Caco-2 (cell line): ENCODE results near the gene ADCY5. TPM values are rescaled to one million over a fixed set of nuclear protein-coding genes. Genes with fewer than 3 reads are reported as not detected.
A peak's percentile ranks its signal among the peaks of the same experiment; 100 is the strongest.

Experiments used
- BruUV-seq: library from RNA; stranded (reverse); fragments of 400-500 nt; replicated peaks from 2 replicates; lab custom pipeline; 2021; lab: Mats Ljungman, UMichigan
- CTCF ChIA-PET: fragments of 300-600 bp; sonication (Branson Sonifier 250); formaldehyde crosslinking; loops from one replicate; lab custom pipeline; 2022; ENCODE audit warnings: antibody characterized with exemption; lab: Charles Lee
- POLR2A ChIA-PET: fragments of 300-600 bp; sonication (Branson Sonifier 250); formaldehyde crosslinking; loops from one replicate; lab custom pipeline; 2022; ENCODE audit warnings: antibody characterized with exemption; lab: Charles Lee
- DNase-seq, 2 experiments: peaks; one replicate each; pipeline versions ENCODE4 v3.0.0 to v3.0.0-alpha.2; 2020 to 2022
- H3K27me3 ChIP-seq: replicated peaks from 2 replicates; pipeline ENCODE4 v1.6.0; 2011; ENCODE audit warnings: low read length; ENCODE audit not compliant: control insufficient read depth, insufficient read depth
- H3K36me3 ChIP-seq: 2 replicates; pipeline ENCODE4 v1.5.1; 2011; ENCODE audit warnings: low read length; ENCODE audit not compliant: control insufficient read depth, insufficient read depth
- H3K4me1 ChIP-seq: fragments of 250-450 bp; sonication (Bioruptor Pico); 2 replicates; pipeline ENCODE4 v1.5.1; 2020; ENCODE audit warnings: mild to moderate bottlenecking
- H3K4me3 ChIP-seq: 2 replicates; pipeline ENCODE4 v1.5.1; 2011; ENCODE audit warnings: low read depth, mild to moderate bottlenecking, control low read depth, low read length
- H3K9me3 ChIP-seq: fragments of 250-450 bp; sonication (Bioruptor Pico); 2 replicates; pipeline ENCODE4 v1.5.1; 2020; ENCODE audit warnings: mild to moderate bottlenecking, moderate library complexity
- H3K27ac Mint-ChIP-seq: one replicate; pipeline ENCODE4 v1.8.0; 2022; ENCODE audit warnings: mixed read lengths; ENCODE audit not compliant: unreplicated experiment
- H3K27me3 Mint-ChIP-seq: one replicate; pipeline ENCODE4 v1.8.0; 2022; ENCODE audit warnings: mixed read lengths; ENCODE audit not compliant: insufficient read depth, unreplicated experiment
- H3K36me3 Mint-ChIP-seq: one replicate; pipeline ENCODE4 v1.8.0; 2022; ENCODE audit warnings: mild to moderate bottlenecking, mixed read lengths; ENCODE audit not compliant: insufficient read depth, unreplicated experiment
- H3K4me1 Mint-ChIP-seq: one replicate; pipeline ENCODE4 v1.8.0; 2022; ENCODE audit warnings: low read depth, mixed read lengths; ENCODE audit not compliant: unreplicated experiment
- H3K4me3 Mint-ChIP-seq: one replicate; pipeline ENCODE4 v1.8.0; 2022; ENCODE audit warnings: mild to moderate bottlenecking, moderate library complexity, mixed read lengths; ENCODE audit not compliant: unreplicated experiment
- H3K9me3 Mint-ChIP-seq: one replicate; pipeline ENCODE4 v1.8.0; 2022; ENCODE audit warnings: mixed read lengths; ENCODE audit not compliant: unreplicated experiment
- CTCF ChIP-seq, 2 experiments: fragments of 200-600 bp in 1 of 2; IDR thresholded peaks; 1 replicate in 1 of 2; 2 replicates in 1 of 2; pipeline versions ENCODE4 v1.5.1 to v1.8.0; 2011 to 2022; ENCODE audit warnings: antibody characterized with exemption in 1 of 2, control low read depth in 1 of 2, inconsistent platforms in 1 of 2, low read depth in 1 of 2, low read length in 1 of 2, mild to moderate bottlenecking in 1 of 2, moderate library complexity in 1 of 2; ENCODE audit not compliant: insufficient read depth in 1 of 2, severe bottlenecking in 1 of 2, unreplicated experiment in 1 of 2
- intact Hi-C: fragments of 100-400 bp; cut with micrococcal nuclease; formaldehyde crosslinking; loops from one replicate; pipeline ENCODE4 v1.10.0; 2022; ENCODE audit not compliant: unreplicated experiment
- total RNA-seq: library from RNA; stranded (reverse); gene quantifications from 2 replicates; pipeline ENCODE4 v1.2.3, GENCODE V29; 2022

Gene ADCY5
- total RNA-seq, 1 experiment from 2014 or later, result 0.91 TPM

GRCh38 chr3:123262226-123262625, 186.7 kb downstream of the ADCY5 start:
- H3K9me3 ChIP-seq, result no peaks in the 10 kb centered on the region
- H3K4me3 ChIP-seq, result no peak overlapping the region
- ChIA-PET POLR2A (no interaction called here), CTCF (no interaction called here)
- no peaks in the 10 kb centered on the region for H3K27me3 ChIP-seq
- DNase-seq, result no peak
- intact Hi-C loops, result no loop called here
- Mint-ChIP-seq H3K9me3 (no peaks in the 10 kb centered on the region), H3K4me3 (no peak overlapping the region), H3K4me1 (no peaks in the 10 kb centered on the region), H3K27ac (no peak overlapping the region), H3K36me3 (peaks cover 4% of the 10 kb centered on the region), H3K27me3 (no peaks in the 10 kb centered on the region)
- no TSS peak for BruUV-seq
- H3K36me3 ChIP-seq, result no peaks in the 10 kb centered on the region
- no peaks in the 10 kb centered on the region for H3K4me1 ChIP-seq
- no peak for TF ChIP-seq CTCF (IDR thresholded peaks at IDR 0.05; ENCODE audit: insufficient read depth in 1 of 2, low read depth in 1 of 2, low read length in 1 of 2, severe bottlenecking in 1 of 2, unreplicated experiment in 1 of 2)

GRCh38 chr3:123261666-123262065, 187.2 kb downstream of the ADCY5 start:
- no peaks in the 10 kb centered on the region for H3K9me3 Mint-ChIP-seq
- H3K27ac Mint-ChIP-seq, result no peak overlapping the region
- no TSS peak for BruUV-seq
- no peaks in the 10 kb centered on the region for H3K36me3 ChIP-seq
- ChIA-PET POLR2A (no interaction called here), CTCF (no interaction called here)
- DNase-seq, result no peak
- intact Hi-C loops, result no loop called here
- H3K36me3 Mint-ChIP-seq, result no peaks in the 10 kb centered on the region
- no peaks in the 10 kb centered on the region for H3K27me3 Mint-ChIP-seq
- no peak overlapping the region for H3K4me3 ChIP-seq
- H3K4me1 ChIP-seq, result no peaks in the 10 kb centered on the region
- no peaks in the 10 kb centered on the region for H3K9me3 ChIP-seq
- no peak for TF ChIP-seq CTCF (IDR thresholded peaks at IDR 0.05; ENCODE audit: insufficient read depth in 1 of 2, low read depth in 1 of 2, low read length in 1 of 2, severe bottlenecking in 1 of 2, unreplicated experiment in 1 of 2)
- H3K27me3 ChIP-seq, result no peaks in the 10 kb centered on the region
- no peaks in the 10 kb centered on the region for H3K4me1 Mint-ChIP-seq
- no peak overlapping the region for H3K4me3 Mint-ChIP-seq

GRCh38 chr3:123258811-123259420, 190.0 kb downstream of the ADCY5 start:
- Histone ChIP-seq H3K36me3 (no peaks in the 10 kb centered on the region), H3K9me3 (no peaks in the 10 kb centered on the region), H3K4me1 (no peaks in the 10 kb centered on the region), H3K4me3 (no peak overlapping the region), H3K27me3 (no peaks in the 10 kb centered on the region)
- Mint-ChIP-seq H3K27ac (no peak overlapping the region), H3K9me3 (no peaks in the 10 kb centered on the region), H3K27me3 (no peaks in the 10 kb centered on the region), H3K4me3 (no peak overlapping the region), H3K36me3 (no peaks in the 10 kb centered on the region), H3K4me1 (no peaks in the 10 kb centered on the region)
- peak in 1 of 2 experiments; percentile 31 for DNase-seq
- intact Hi-C loops, result loop anchor here (2.0 to 5.0 kb wide), 3 partner anchors 232 to 402 kb away; partner anchors contain the start of gene SEMA5B
- CTCF ChIA-PET, result interaction anchor here (0.6 kb wide), 3 partner anchors 192 to 276 kb away, joined by 3 to 5 read pairs (median 3); partner anchors contain the start of gene PDIA5
- no TSS peak for BruUV-seq
- TF ChIP-seq CTCF (IDR thresholded peaks at IDR 0.05; ENCODE audit: insufficient read depth in 1 of 2, low read depth in 1 of 2, low read length in 1 of 2, severe bottlenecking in 1 of 2, unreplicated experiment in 1 of 2), result peak; percentile 47 to 52
- POLR2A ChIA-PET, result interaction anchor here (0.6 kb wide), 1 partner anchor 107 kb away, joined by 3 read pairs; no protein-coding TSS in a partner anchor
